Measurements from ENCODE around the gene ELMO1.

- TF ChIP-seq ZBTB20 (CRISPR knock-in tag; IDR thresholded peaks at IDR 0.05; ENCODE audit: borderline replicate concordance, low read depth) (no peak), IRF2 (CRISPR knock-in tag; IDR thresholded peaks at IDR 0.05) (no peak), SETDB1 (CRISPR knock-in tag; IDR thresholded peaks at IDR 0.05; ENCODE audit: borderline replicate concordance) (no peak), NR0B2 (CRISPR knock-in tag; IDR thresholded peaks at IDR 0.05) (no peak), SMC3 (IDR thresholded peaks at IDR 0.05; ENCODE audit: low read length) (no peak), EZH2 (conservative IDR thresholded peaks at IDR 0.05; ENCODE audit: low read depth, low read length) (no peak), HNRNPK (IDR thresholded peaks at IDR 0.05; ENCODE audit: low read depth, low read length, poor library complexity, severe bottlenecking) (no peak), XRCC5 (optimal IDR thresholded peaks at IDR 0.05; ENCODE audit: low read length) (no peak), ZNF841 (CRISPR knock-in tag; IDR thresholded peaks at IDR 0.05; ENCODE audit: borderline replicate concordance) (no peak), EP300 (IDR thresholded peaks at IDR 0.05; ENCODE audit: low read depth in 2 of 2, low read length in 2 of 2) (no peak), EP300 (CRISPR knock-in tag; IDR thresholded peaks at IDR 0.05; ENCODE audit: borderline replicate concordance) (no peak), POLR2A (IDR thresholded peaks at IDR 0.05; ENCODE audit: insufficient read depth in 1 of 2, low read depth in 2 of 2, low read length in 2 of 2) (no peak), ZNF776 (CRISPR knock-in tag; IDR thresholded peaks at IDR 0.05) (no peak)
- TF ChIP-seq, protein P1, sequence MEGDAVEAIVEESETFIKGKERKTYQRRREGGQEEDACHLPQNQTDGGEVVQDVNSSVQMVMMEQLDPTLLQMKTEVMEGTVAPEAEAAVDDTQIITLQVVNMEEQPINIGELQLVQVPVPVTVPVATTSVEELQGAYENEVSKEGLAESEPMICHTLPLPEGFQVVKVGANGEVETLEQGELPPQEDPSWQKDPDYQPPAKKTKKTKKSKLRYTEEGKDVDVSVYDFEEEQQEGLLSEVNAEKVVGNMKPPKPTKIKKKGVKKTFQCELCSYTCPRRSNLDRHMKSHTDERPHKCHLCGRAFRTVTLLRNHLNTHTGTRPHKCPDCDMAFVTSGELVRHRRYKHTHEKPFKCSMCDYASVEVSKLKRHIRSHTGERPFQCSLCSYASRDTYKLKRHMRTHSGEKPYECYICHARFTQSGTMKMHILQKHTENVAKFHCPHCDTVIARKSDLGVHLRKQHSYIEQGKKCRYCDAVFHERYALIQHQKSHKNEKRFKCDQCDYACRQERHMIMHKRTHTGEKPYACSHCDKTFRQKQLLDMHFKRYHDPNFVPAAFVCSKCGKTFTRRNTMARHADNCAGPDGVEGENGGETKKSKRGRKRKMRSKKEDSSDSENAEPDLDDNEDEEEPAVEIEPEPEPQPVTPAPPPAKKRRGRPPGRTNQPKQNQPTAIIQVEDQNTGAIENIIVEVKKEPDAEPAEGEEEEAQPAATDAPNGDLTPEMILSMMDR (CRISPR knock-in tag; IDR thresholded peaks at IDR 0.05) = no peak
- TF ChIP-seq, protein P2, sequence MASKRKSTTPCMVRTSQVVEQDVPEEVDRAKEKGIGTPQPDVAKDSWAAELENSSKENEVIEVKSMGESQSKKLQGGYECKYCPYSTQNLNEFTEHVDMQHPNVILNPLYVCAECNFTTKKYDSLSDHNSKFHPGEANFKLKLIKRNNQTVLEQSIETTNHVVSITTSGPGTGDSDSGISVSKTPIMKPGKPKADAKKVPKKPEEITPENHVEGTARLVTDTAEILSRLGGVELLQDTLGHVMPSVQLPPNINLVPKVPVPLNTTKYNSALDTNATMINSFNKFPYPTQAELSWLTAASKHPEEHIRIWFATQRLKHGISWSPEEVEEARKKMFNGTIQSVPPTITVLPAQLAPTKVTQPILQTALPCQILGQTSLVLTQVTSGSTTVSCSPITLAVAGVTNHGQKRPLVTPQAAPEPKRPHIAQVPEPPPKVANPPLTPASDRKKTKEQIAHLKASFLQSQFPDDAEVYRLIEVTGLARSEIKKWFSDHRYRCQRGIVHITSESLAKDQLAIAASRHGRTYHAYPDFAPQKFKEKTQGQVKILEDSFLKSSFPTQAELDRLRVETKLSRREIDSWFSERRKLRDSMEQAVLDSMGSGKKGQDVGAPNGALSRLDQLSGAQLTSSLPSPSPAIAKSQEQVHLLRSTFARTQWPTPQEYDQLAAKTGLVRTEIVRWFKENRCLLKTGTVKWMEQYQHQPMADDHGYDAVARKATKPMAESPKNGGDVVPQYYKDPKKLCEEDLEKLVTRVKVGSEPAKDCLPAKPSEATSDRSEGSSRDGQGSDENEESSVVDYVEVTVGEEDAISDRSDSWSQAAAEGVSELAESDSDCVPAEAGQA (IDR thresholded peaks at IDR 0.05; ENCODE audit: low read depth) = no peak
- TF ChIP-seq, protein P2 (CRISPR knock-in tag; IDR thresholded peaks at IDR 0.05; ENCODE audit: borderline replicate concordance) = no peak
These were observed 319.6 kb downstream of the ELMO1 start for GRCh38 chr7:37129035-37129425.

Data from HepG2 (cell line).